B cell (primary cell): Measurements from ENCODE around the gene DPYSL4. TPM values are rescaled to one million over a fixed set of nuclear protein-coding genes. Genes with fewer than 3 reads are reported as not detected.

Experiments
- ATAC-seq: fragments of 200-7000 bp; cut with Tn5 transposase; one replicate; pipeline ENCODE4 v1.10.0; 2021; ENCODE audit warnings: low read depth, mild to moderate bottlenecking, moderate number of reproducible peaks, moderate library complexity
- CTCF ChIA-PET: fragments of 350-600 bp; sonication (Branson Sonifier 250); formaldehyde crosslinking; loops from one replicate; lab custom pipeline; 2021; ENCODE audit warnings: antibody characterized with exemption, inconsistent platforms; lab: Charles Lee
- POLR2A ChIA-PET: fragments of 350-600 bp; sonication (Branson Sonifier 250); formaldehyde crosslinking; loops from one replicate; lab custom pipeline; 2021; ENCODE audit warnings: antibody characterized with exemption; lab: Charles Lee
- DNase-seq: peaks from one replicate; pipeline ENCODE4 v3.0.0; 2013
- H2AFZ ChIP-seq: 2 replicates; pipeline ENCODE4 v1.6.1; 2012; ENCODE audit warnings: mild to moderate bottlenecking, low read depth, low read length; ENCODE audit not compliant: insufficient read depth, poor library complexity, severe bottlenecking
- H3K27ac ChIP-seq, 2 donors: 1 replicate in 1 of 2; 2 replicates in 1 of 2; pipeline ENCODE4 v1.5.1; 2012 to 2013; ENCODE audit warnings: low read length in 2 of 2, mild to moderate bottlenecking in 2 of 2, moderate library complexity in 1 of 2
- H3K27me3 ChIP-seq, 4 experiments: fragments of 200-600 bp in 1 of 4; sonication (generic) in 1 of 4; replicated peaks in 1 of 4; 1 replicate in 2 of 4; 2 replicates in 2 of 4; pipeline versions ENCODE4 v1.6.1 to v1.7.0; 2013 to 2016; ENCODE audit warnings: low read length in 3 of 4, mild to moderate bottlenecking in 2 of 4, mixed read lengths in 1 of 4, moderate library complexity in 1 of 4; ENCODE audit not compliant: insufficient read depth in 4 of 4, control insufficient read depth in 3 of 4; ENCODE audit errors: control extremely low read depth in 1 of 4
- H3K36me3 ChIP-seq, 2 experiments: replicated peaks in 1 of 2; 1 replicate in 1 of 2; 2 replicates in 1 of 2; pipeline versions ENCODE4 v1.6.1 to v1.7.1; 2013; ENCODE audit warnings: low read length in 1 of 2; ENCODE audit not compliant: insufficient read depth in 2 of 2, control insufficient read depth in 1 of 2; ENCODE audit errors: control extremely low read depth in 1 of 2, extremely low read depth in 1 of 2
- H3K4me1 ChIP-seq, 2 donors: fragments of 200-600 bp in 1 of 2; sonication (generic) in 1 of 2; 1 replicate in 1 of 2; 2 replicates in 1 of 2; pipeline versions ENCODE4 v1.5.1 to v1.6.1; 2013 to 2017; ENCODE audit warnings: low read length in 2 of 2; ENCODE audit not compliant: control insufficient read depth in 2 of 2, insufficient read depth in 2 of 2
- H3K4me2 ChIP-seq: replicated peaks from 2 replicates; pipeline ENCODE3; 2012; ENCODE audit warnings: mild to moderate bottlenecking, low read depth, low read length; ENCODE audit not compliant: poor library complexity, severe bottlenecking
- H3K4me3 ChIP-seq, 5 experiments: fragments of 200-600 bp in 1 of 5; sonication (generic) in 1 of 5; 1 replicate in 3 of 5; 2 replicates in 2 of 5; pipeline versions ENCODE4 v1.5.1 to v1.7.0; 2011 to 2016; ENCODE audit warnings: low read length in 4 of 5, mild to moderate bottlenecking in 4 of 5, low read depth in 2 of 5, control low read depth in 1 of 5, moderate library complexity in 1 of 5; ENCODE audit not compliant: insufficient read depth in 1 of 5; ENCODE audit errors: control extremely low read depth in 1 of 5, extremely low read depth in 1 of 5
- H3K79me2 ChIP-seq: fragments of 200-600 bp; sonication (generic); one replicate; pipeline ENCODE4 v1.6.0; 2016; ENCODE audit warnings: low read length; ENCODE audit not compliant: control insufficient read depth, insufficient read depth
- H3K9ac ChIP-seq: fragments of 200-600 bp; sonication (generic); 2 replicates; pipeline ENCODE4 v1.6.1; 2017; ENCODE audit warnings: mild to moderate bottlenecking, low read length, moderate library complexity
- H3K9me3 ChIP-seq, 3 donors: one replicate each; pipeline versions ENCODE4 v1.6.1 to v1.7.1; 2013; ENCODE audit warnings: low read length in 2 of 3; ENCODE audit not compliant: control insufficient read depth in 2 of 3, insufficient read depth in 1 of 3; ENCODE audit errors: control extremely low read depth in 1 of 3
- H4K20me1 ChIP-seq: 2 replicates; pipeline ENCODE4 v1.6.0; 2012; ENCODE audit warnings: mild to moderate bottlenecking, low read length; ENCODE audit not compliant: insufficient read depth, control insufficient read depth, poor library complexity, severe bottlenecking
- H3K27ac Mint-ChIP-seq: one replicate; pipeline ENCODE4 v1.8.0; 2021; ENCODE audit warnings: mixed read lengths
- H3K27me3 Mint-ChIP-seq: one replicate; pipeline ENCODE4 v1.8.0; 2021; ENCODE audit warnings: mixed read lengths
- H3K4me1 Mint-ChIP-seq: one replicate; pipeline ENCODE4 v1.8.0; 2021; ENCODE audit warnings: mixed read lengths
- H3K4me3 Mint-ChIP-seq: one replicate; pipeline ENCODE4 v1.8.0; 2021; ENCODE audit warnings: mixed read lengths
- H3K9me3 Mint-ChIP-seq: one replicate; pipeline ENCODE4 v1.8.0; 2022; ENCODE audit warnings: mixed read lengths; ENCODE audit not compliant: insufficient read depth
- EZH2 ChIP-seq: IDR thresholded peaks from 2 replicates; pipeline ENCODE4 v1.6.1; 2012; ENCODE audit warnings: borderline replicate concordance, low read depth, mild to moderate bottlenecking, moderate library complexity, low read length; ENCODE audit not compliant: insufficient read depth, poor library complexity, severe bottlenecking
- WGBS: methylation state at CpG from one replicate; pipeline ENCODE4 v1.1.5; 2013; ENCODE audit warnings: missing lambda C conversion rate; ENCODE audit not compliant: insufficient coverage; 5-methylcytosine and 5-hydroxymethylcytosine counted together
- intact Hi-C: fragments of 100-400 bp; cut with micrococcal nuclease; formaldehyde crosslinking; loops from one replicate; pipeline ENCODE4 v1.10.0; 2022
- polyA plus RNA-seq: library from polyadenylated mRNA; depleted of rRNA; stranded (reverse); fragments of >200 nt; gene quantifications from 2 replicates; pipeline ENCODE4 v1.2.3, GENCODE V29; 2012
- total RNA-seq, 2 donors: library from RNA; stranded (reverse); fragments of 120-200 nt in 1 of 2; gene quantifications; 1 replicate in 1 of 2; 2 replicates in 1 of 2; pipeline versions ENCODE4 v1.2.3 to v1.2.4, GENCODE V29; 2013 to 2022
- TF ChIP-seq, protein P1 (sequence below): fragments of 200-600 bp; IDR thresholded peaks from one replicate; pipeline ENCODE4 v1.8.0; 2022; ENCODE audit warnings: antibody characterized with exemption, mild to moderate bottlenecking

DPYSL4 gene
- total and polyA plus RNA-seq, 2 donors (not counting 1 experiment from before 2014, with no cell fraction given) = 0.03 to 0.22 TPM

DNA sequence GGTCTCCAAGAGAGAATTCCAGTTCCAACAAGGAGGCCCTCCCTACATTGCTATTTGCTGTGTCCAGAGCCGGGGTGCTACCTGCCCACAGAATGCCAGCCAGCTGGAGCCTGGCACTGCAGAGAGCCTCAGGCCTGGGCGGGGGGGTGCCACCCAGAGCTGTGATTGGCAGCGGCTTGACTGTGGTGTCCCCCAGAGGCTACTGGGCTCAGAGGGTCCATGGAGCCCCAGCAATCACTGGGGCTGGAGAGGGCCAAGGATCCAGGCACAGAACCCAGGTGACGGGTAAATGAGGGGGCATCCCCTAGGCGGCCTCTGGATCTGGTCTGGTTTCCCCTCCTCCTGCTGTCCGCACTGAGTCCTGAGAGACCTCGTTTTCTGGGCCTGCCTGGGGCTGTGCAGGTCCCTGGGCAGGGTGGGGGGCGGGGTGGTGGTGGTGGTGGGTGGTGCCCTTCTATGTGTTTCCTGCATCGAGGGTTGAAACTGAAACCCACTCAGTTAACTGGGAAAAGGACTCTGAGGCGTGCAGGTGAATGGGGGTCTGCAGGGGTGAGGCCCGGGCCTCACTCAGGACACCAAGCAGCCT is 12.6 kb downstream of the DPYSL4 start:
- Histone ChIP-seq H3K27me3 (no peaks in the 10 kb centered on the region), H3K4me2 (no peak overlapping the region), H3K9ac (no peak overlapping the region), H3K9me3 (no peaks in the 10 kb centered on the region), H3K4me3 (no peak overlapping the region), H3K27ac (no peak overlapping the region), H3K4me1 (no peaks in the 10 kb centered on the region), H2AFZ (no peak overlapping the region), H3K36me3 (no peaks in the 10 kb centered on the region), H4K20me1 (no peaks in the 10 kb centered on the region), H3K79me2 (no peaks in the 10 kb centered on the region)
- Mint-ChIP-seq H3K27ac (no peak overlapping the region), H3K9me3 (no peaks in the 10 kb centered on the region), H3K4me3 (no peak overlapping the region), H3K4me1 (no peaks in the 10 kb centered on the region), H3K27me3 (no peaks in the 10 kb centered on the region)
- TF ChIP-seq, protein P1, sequence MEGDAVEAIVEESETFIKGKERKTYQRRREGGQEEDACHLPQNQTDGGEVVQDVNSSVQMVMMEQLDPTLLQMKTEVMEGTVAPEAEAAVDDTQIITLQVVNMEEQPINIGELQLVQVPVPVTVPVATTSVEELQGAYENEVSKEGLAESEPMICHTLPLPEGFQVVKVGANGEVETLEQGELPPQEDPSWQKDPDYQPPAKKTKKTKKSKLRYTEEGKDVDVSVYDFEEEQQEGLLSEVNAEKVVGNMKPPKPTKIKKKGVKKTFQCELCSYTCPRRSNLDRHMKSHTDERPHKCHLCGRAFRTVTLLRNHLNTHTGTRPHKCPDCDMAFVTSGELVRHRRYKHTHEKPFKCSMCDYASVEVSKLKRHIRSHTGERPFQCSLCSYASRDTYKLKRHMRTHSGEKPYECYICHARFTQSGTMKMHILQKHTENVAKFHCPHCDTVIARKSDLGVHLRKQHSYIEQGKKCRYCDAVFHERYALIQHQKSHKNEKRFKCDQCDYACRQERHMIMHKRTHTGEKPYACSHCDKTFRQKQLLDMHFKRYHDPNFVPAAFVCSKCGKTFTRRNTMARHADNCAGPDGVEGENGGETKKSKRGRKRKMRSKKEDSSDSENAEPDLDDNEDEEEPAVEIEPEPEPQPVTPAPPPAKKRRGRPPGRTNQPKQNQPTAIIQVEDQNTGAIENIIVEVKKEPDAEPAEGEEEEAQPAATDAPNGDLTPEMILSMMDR = no peak
- TF ChIP-seq EZH2 = no peak
- no peak for ATAC-seq
- CTCF ChIA-PET = no interaction called here
- no peak for DNase-seq
- POLR2A ChIA-PET = no interaction called here
- intact Hi-C loops = no loop called here
- WGBS = 93% methylated on average over 5 of the region's 11 CpGs

DNA sequence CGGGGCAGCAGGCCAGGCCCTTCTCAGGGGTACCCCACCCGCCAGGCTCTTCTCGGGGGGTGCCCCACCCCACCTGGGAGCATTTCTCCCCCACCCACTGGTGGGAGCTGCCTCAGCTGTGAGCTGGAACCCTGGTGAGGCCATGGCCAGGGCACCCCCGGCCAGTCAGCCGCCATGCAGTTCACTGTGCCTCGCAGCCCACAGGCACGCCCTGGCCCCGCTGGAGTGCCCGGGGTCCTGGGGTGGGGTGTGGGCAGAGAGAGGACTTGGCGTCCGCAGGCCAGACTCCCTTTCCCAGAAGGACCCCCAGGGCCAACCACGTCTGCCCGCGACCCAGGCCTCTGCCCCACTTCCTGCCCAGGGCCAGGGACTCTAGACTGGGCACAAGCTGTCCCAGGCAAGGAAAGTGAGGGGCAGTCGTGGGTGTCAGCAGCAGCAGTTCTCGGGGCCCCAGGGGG is 13.1 kb downstream of the DPYSL4 start:
- Histone ChIP-seq H3K4me1 (no peaks in the 10 kb centered on the region), H3K27me3 (no peaks in the 10 kb centered on the region), H3K4me2 (no peak overlapping the region), H3K27ac (no peak overlapping the region), H2AFZ (no peak overlapping the region), H3K9ac (no peak overlapping the region), H3K36me3 (no peaks in the 10 kb centered on the region), H3K9me3 (no peaks in the 10 kb centered on the region), H4K20me1 (no peaks in the 10 kb centered on the region), H3K4me3 (no peak overlapping the region), H3K79me2 (no peaks in the 10 kb centered on the region)
- TF ChIP-seq EZH2 = no peak
- TF ChIP-seq, protein P1 = no peak
- 88% methylated on average over 14 of the region's 16 CpGs for WGBS
- Mint-ChIP-seq H3K4me3 (no peak overlapping the region), H3K9me3 (no peaks in the 10 kb centered on the region), H3K27ac (no peak overlapping the region), H3K4me1 (no peaks in the 10 kb centered on the region), H3K27me3 (no peaks in the 10 kb centered on the region)
- no peak for ATAC-seq
- ChIA-PET POLR2A (no interaction called here), CTCF (no interaction called here)
- intact Hi-C loops = no loop called here
- DNase-seq = no peak
